Right hindlimb (tissue), 1 donor: ENCODE results near the gene SAG.

Experiments
- DNase-seq: peaks from one replicate; pipeline ENCODE4 v3.0.0-alpha.2; 2018

Gene SAG

GRCh38 chr2:233307565-233307964, at the start of gene SAG:
TSS of gene SAG (plus strand) at chr2:233307816. CDS start at chr2:233309190, 1,374 bp downstream.
- DNase-seq = no peak

- DNase-seq = no peak
These were observed 49.4 kb upstream of the SAG start for GRCh38 chr2:233258211-233258610.

DNA sequence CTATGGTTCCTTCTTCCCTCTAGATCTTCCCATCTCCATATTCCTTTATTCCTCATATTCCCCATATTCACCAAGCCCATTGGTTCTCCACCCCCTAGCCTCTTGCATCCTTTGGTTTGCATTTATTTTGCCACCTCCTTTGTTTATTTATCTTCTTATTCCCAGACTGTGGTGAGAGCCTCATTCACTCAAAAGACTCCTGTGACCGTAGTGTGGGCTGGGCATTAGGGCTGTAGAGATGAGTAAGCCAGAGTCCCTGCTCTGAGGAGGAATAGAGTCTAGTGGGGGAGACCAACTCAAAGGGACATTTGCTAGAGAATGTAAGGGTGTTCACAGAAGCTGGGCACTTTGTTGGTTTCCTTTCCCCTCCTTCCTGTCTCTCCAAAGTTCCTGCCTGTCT, 47.9 kb upstream of the SAG start:
- no peak for DNase-seq

- DNase-seq = no peak
These were observed 47.0 kb upstream of the SAG start for GRCh38 chr2:233260661-233261060.

- no peak for DNase-seq
These were observed 45.6 kb upstream of the SAG start for GRCh38 chr2:233261819-233262555.

DNA sequence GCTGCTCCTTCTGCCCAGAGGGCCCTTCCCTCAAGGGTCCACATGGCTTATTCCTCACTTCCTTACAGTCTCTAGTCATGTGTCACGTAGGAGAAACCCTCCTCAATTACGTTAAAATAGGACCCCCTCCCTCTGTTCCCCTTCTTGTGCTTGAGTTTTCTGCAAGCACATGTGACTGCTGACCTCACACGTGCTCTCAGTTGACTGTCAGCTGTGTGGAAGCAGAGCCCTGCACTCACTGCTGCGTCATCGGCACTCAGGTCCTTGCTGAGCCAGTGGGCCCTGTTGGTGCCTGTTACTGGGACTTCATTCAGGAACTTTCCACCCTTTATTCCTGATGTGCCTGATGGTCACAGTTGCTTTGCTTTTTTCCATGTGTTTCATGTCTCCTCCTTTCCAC, 45.1 kb upstream of the SAG start:
- DNase-seq = no peak

- DNase-seq = no peak
These were observed 44.5 kb upstream of the SAG start for GRCh38 chr2:233263045-233263570.

DNA sequence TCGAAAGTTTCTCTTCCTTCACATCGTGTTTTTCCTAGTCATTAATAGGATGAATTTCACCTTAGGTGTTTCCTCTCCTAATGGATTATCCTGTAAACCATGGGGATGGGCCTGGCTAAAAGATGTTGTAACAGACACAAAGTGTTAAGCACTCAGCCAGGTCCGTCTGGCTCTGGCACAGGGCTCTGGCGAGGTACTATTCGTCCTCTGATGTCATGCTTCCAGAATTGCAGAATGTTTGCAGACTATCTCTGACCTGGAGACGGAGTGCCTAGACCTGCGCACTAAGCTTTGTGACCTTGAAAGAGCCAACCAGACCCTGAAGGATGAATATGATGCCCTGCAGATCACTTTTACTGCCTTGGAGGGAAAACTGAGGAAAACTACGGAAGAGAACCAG, 42.9 kb upstream of the SAG start:
- no peak for DNase-seq

- no peak for DNase-seq
These were observed 41.7 kb upstream of the SAG start for GRCh38 chr2:233265899-233266431.

DNA sequence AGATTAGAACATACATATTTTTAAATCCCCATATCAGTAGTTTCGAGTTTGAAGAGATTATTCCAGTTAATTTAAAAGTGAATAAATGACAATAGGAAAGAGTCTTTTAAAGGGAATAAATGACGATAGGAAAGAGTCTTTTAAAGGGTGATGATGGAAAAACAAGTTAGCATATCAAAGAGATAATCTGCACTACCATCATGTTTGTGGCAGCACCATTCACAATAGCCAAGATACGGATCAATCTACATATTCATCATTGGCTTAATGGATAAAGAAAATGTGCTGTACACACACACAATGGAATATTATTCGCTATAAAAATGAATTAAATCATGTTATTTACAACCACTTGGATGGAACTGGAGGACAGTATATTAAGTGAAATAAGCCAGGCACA, 41.1 kb upstream of the SAG start:
- no peak for DNase-seq

DNA sequence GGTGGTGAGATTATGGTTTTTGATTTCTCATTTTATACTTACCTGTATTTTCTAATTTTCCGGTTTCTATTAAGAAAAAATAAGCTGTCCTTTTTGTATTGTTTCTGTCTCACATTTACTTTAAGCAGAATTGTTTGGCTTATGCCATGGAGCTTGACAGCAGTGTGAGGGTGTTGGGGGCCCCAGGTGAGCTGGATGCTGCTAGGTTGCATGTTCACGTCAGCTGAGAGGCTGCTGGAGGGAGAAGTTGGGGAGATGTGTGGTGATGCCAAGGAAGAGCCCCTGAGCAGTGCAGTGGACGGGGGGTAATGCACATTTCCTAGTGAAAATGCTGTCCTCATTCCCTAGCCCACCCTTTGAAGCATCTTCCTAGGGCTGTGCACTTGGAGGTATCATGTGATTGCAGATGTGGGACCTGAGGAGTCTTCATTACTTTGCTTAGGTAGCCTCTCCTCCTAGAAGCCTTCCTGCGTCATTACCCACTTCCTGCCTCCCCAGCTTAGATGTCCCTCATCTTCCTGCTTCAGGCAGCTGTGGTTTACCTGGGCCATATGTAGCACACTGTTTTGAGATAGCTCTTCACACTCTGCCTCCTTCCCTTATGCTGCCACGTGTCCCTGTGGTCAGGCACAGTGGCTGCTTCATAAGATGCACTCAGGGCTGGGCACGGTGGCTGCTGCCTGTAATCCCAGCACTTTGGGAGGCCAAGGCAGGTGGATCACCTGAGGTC, 39.9 kb upstream of the SAG start:
- DNase-seq = no peak

GRCh38 chr2:233270366-233270765, 37.2 kb upstream of the SAG start:
- no peak for DNase-seq

DNA sequence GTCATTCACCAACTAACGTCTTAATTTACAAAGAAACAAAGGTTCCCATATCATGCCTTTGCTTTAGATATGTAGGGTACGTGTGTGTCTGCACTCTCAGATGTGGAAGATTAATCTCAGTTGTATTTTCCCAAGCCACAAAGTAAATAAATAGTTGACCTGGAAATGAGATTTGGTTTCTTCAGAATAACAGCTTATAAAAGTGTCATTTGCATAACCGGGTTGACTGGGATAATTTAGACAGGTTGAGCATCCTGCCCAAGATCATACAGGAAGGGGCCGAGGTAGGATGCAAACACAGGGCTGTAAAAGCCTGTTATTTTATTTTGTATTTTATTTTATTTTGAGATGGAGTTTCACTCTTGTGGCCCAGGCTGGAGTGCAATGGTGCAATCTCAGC, 36.7 kb upstream of the SAG start:
- no peak for DNase-seq

GRCh38 chr2:233271693-233272092, 35.9 kb upstream of the SAG start:
- DNase-seq = no peak

DNA sequence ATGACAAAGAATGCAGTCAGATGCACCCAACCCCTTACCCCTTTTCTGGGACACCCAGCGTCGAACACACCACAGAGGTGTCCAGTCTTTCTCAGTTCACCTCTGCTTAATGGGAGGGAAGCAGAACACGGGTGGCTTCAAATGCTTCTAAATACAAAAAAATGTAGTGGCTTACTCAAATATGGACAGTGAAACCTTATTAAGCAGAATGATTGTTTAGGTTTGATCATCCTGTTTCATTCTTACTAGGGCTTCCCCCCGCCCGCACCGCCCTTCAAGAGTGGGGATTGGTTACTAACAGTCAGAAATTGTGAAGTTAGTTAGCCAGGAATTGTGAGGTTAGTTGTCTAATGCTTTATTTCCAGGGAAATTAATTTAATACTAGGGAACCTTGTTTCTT, 34.5 kb upstream of the SAG start:
- no peak for DNase-seq

DNA sequence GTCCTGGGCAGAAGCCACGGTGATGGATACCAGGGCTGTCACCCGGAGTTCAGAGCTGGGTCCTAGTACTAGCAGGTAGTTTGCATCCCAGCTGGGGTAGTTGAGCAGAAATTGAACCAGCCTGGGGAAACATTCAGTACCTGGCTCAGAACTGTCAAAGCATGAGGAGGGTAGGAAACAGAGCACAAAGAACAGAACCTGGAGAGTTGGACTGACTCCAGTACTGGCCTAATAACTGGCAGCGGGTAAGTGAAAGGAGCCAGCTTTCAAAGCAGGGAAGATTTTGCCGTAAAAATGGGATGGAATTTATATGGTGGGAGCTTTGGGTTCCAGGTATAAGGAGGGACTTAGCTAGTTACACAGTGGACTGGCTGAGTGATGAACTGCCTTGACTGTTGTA, 32.4 kb upstream of the SAG start:
- DNase-seq = no peak

DNA sequence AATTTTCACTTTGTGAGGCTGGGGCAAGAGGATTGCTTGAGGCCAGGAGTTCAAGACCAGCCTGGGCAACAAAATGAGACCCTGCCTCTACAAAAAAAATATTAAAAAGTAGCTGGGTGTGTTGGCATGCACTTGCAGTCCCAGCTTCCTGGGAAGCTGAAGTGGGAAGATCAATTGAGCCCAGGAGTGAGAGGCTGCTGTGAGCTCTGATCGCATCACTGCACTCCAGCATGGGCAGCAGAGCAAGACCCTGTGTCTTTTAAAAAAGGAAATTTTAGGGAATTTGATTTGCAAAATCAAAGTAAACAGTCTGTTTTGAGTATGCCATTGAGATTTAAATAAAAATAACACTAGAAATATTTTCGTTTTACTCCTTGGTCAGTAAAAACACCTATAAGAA, 28.7 kb upstream of the SAG start:
- DNase-seq = no peak

DNA sequence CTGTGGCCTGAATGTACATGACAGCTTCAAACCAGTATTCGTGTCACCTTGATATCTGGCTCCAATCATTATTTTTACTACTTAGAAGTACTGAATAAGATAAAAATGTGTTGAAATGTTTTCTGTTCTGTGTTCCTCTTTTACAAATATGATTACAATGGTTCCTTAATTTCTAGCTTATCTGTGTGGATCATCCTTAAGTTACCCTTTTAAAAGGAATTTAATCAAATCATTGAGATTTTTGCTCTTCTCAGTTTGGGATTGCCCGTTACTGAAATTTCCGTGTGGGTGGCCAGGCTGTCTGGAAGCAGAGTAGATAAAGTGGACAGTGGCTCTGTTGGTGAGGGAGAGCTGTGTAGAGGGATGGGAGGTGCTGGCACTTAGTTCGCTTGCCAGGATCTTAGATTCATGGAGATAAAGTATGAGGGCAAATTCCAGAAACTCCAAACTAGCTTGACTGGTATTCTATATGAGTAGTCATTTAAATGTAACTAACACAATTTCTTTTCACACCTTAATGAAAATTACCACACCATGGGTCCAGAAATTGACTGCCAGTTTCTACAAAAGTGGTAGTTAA, 27.4 kb upstream of the SAG start:
- no peak for DNase-seq

DNA sequence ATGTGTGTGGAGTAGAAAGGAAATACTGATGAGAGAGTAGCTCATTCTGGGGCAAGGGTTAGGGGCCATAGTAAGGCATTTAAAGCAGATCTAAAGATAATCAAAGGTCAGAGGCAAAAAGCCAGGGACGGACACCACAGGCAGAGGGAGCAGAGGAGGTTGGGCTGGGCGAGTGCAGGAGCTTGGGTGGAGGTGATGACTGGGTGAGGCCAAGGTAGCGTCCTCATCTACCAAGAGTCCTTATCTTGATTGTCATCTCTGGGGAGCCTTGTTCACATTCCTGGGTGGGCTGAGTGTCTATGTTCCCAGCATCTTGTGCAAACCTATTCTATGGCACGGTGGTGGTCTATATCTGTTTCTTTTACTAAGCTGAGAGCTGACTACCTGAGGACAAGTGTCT, 26.1 kb upstream of the SAG start:
- DNase-seq = no peak

DNA sequence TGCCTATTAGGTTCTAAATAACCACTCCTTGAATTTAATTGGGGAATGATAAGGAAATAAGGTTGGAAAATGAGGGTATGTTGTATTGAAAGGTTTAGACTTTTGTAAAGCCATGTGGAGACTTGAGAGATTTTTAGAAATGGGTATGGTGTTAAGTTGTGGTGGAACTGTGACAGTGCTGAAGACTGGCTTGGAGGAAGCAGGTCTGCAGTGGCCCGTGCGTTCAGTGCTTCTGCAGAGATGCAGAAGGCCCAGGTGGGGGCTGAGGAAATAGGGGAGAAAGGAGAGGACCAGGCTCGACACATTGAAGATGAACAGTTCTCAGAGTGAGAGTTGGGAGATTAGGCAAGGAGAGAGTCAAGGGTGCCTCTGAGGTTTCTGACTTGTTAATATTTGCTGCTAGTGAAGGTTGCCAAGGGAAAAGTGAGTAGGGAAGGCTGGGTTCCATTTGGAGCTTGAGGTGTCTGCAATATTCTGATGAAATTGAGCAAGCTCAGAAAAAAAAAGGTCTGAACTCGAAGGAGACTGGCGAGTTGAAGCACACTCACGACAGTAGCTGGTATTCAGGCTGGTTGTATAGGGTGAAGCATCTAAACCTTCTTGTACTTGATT, 25.5 kb upstream of the SAG start:
- DNase-seq = no peak

DNA sequence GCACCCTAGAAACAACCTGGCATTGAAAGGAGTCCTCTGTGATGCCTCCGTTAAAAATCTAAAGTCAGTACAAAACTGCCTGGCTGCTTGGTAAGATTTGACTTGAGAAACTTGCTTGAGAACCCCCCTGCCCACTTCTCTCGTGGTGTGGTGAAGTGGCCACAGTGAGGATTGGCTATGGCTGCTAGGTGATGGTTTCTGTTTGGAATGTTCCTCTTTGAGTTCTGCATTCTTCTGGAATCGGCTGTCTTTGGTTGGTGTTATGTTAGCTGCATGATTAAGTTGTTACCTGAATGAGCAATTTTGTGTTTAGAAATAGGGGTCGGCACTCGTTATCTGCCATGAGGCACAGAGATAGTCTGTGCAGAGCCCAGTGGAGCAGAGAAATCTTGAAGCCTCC, 21.7 kb upstream of the SAG start:
- DNase-seq = no peak

DNA sequence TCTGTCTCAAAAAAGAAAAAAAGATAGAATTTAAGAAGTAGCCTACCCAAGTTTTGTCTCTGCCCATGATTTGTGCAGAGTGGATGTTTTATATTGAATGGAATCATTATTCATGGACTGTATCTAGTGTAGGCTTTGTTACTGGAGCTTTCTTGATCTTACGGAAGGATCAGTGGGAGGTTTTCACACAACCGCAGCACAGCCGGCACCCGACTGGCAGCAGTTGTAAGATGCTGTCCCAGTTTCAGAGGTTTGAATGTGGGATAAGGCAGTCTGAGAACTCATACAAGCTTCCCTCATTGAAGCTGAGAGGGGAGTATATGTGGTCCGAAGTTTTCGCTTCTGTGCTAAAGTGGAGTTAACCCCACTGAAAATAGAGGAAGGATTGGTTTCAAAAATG, 19.7 kb upstream of the SAG start:
- no peak for DNase-seq

- no peak for DNase-seq
These were observed 19.0 kb upstream of the SAG start for GRCh38 chr2:233288663-233289062.
